B cell (primary cell): ENCODE data around the gene TMC8. TPM values are rescaled to one million over a fixed set of nuclear protein-coding genes. Genes with fewer than 3 reads are reported as not detected.

Experiments used
- ATAC-seq: fragments of 200-7000 bp; cut with Tn5 transposase; one replicate; pipeline ENCODE4 v1.10.0; 2021; ENCODE audit warnings: low read depth, mild to moderate bottlenecking, moderate number of reproducible peaks, moderate library complexity
- CTCF ChIA-PET: fragments of 350-600 bp; sonication (Branson Sonifier 250); formaldehyde crosslinking; loops from one replicate; lab custom pipeline; 2021; ENCODE audit warnings: antibody characterized with exemption, inconsistent platforms; lab: Charles Lee
- POLR2A ChIA-PET: fragments of 350-600 bp; sonication (Branson Sonifier 250); formaldehyde crosslinking; loops from one replicate; lab custom pipeline; 2021; ENCODE audit warnings: antibody characterized with exemption; lab: Charles Lee
- DNase-seq: peaks from one replicate; pipeline ENCODE4 v3.0.0; 2013
- H2AFZ ChIP-seq: 2 replicates; pipeline ENCODE4 v1.6.1; 2012; ENCODE audit warnings: mild to moderate bottlenecking, low read depth, low read length; ENCODE audit not compliant: insufficient read depth, poor library complexity, severe bottlenecking
- H3K27ac ChIP-seq, 2 donors: 1 replicate in 1 of 2; 2 replicates in 1 of 2; pipeline ENCODE4 v1.5.1; 2012 to 2013; ENCODE audit warnings: low read length in 2 of 2, mild to moderate bottlenecking in 2 of 2, moderate library complexity in 1 of 2
- H3K27me3 ChIP-seq, 4 experiments: fragments of 200-600 bp in 1 of 4; sonication (generic) in 1 of 4; replicated peaks in 1 of 4; 1 replicate in 2 of 4; 2 replicates in 2 of 4; pipeline versions ENCODE4 v1.6.1 to v1.7.0; 2013 to 2016; ENCODE audit warnings: low read length in 3 of 4, mild to moderate bottlenecking in 2 of 4, mixed read lengths in 1 of 4, moderate library complexity in 1 of 4; ENCODE audit not compliant: insufficient read depth in 4 of 4, control insufficient read depth in 3 of 4; ENCODE audit errors: control extremely low read depth in 1 of 4
- H3K36me3 ChIP-seq, 2 experiments: replicated peaks in 1 of 2; 1 replicate in 1 of 2; 2 replicates in 1 of 2; pipeline versions ENCODE4 v1.6.1 to v1.7.1; 2013; ENCODE audit warnings: low read length in 1 of 2; ENCODE audit not compliant: insufficient read depth in 2 of 2, control insufficient read depth in 1 of 2; ENCODE audit errors: control extremely low read depth in 1 of 2, extremely low read depth in 1 of 2
- H3K4me1 ChIP-seq, 2 donors: fragments of 200-600 bp in 1 of 2; sonication (generic) in 1 of 2; 1 replicate in 1 of 2; 2 replicates in 1 of 2; pipeline versions ENCODE4 v1.5.1 to v1.6.1; 2013 to 2017; ENCODE audit warnings: low read length in 2 of 2; ENCODE audit not compliant: control insufficient read depth in 2 of 2, insufficient read depth in 2 of 2
- H3K4me2 ChIP-seq: replicated peaks from 2 replicates; pipeline ENCODE3; 2012; ENCODE audit warnings: mild to moderate bottlenecking, low read depth, low read length; ENCODE audit not compliant: poor library complexity, severe bottlenecking
- H3K4me3 ChIP-seq, 5 experiments: fragments of 200-600 bp in 1 of 5; sonication (generic) in 1 of 5; 1 replicate in 3 of 5; 2 replicates in 2 of 5; pipeline versions ENCODE4 v1.5.1 to v1.7.0; 2011 to 2016; ENCODE audit warnings: low read length in 4 of 5, mild to moderate bottlenecking in 4 of 5, low read depth in 2 of 5, control low read depth in 1 of 5, moderate library complexity in 1 of 5; ENCODE audit not compliant: insufficient read depth in 1 of 5; ENCODE audit errors: control extremely low read depth in 1 of 5, extremely low read depth in 1 of 5
- H3K79me2 ChIP-seq: fragments of 200-600 bp; sonication (generic); one replicate; pipeline ENCODE4 v1.6.0; 2016; ENCODE audit warnings: low read length; ENCODE audit not compliant: control insufficient read depth, insufficient read depth
- H3K9ac ChIP-seq: fragments of 200-600 bp; sonication (generic); 2 replicates; pipeline ENCODE4 v1.6.1; 2017; ENCODE audit warnings: mild to moderate bottlenecking, low read length, moderate library complexity
- H3K9me3 ChIP-seq, 3 donors: one replicate each; pipeline versions ENCODE4 v1.6.1 to v1.7.1; 2013; ENCODE audit warnings: low read length in 2 of 3; ENCODE audit not compliant: control insufficient read depth in 2 of 3, insufficient read depth in 1 of 3; ENCODE audit errors: control extremely low read depth in 1 of 3
- H4K20me1 ChIP-seq: 2 replicates; pipeline ENCODE4 v1.6.0; 2012; ENCODE audit warnings: mild to moderate bottlenecking, low read length; ENCODE audit not compliant: insufficient read depth, control insufficient read depth, poor library complexity, severe bottlenecking
- H3K27ac Mint-ChIP-seq: one replicate; pipeline ENCODE4 v1.8.0; 2021; ENCODE audit warnings: mixed read lengths
- H3K27me3 Mint-ChIP-seq: one replicate; pipeline ENCODE4 v1.8.0; 2021; ENCODE audit warnings: mixed read lengths
- H3K4me1 Mint-ChIP-seq: one replicate; pipeline ENCODE4 v1.8.0; 2021; ENCODE audit warnings: mixed read lengths
- H3K4me3 Mint-ChIP-seq: one replicate; pipeline ENCODE4 v1.8.0; 2021; ENCODE audit warnings: mixed read lengths
- H3K9me3 Mint-ChIP-seq: one replicate; pipeline ENCODE4 v1.8.0; 2022; ENCODE audit warnings: mixed read lengths; ENCODE audit not compliant: insufficient read depth
- CTCF ChIP-seq: fragments of 200-600 bp; IDR thresholded peaks from one replicate; pipeline ENCODE4 v1.8.0; 2022; ENCODE audit warnings: antibody characterized with exemption, mild to moderate bottlenecking
- EZH2 ChIP-seq: IDR thresholded peaks from 2 replicates; pipeline ENCODE4 v1.6.1; 2012; ENCODE audit warnings: borderline replicate concordance, low read depth, mild to moderate bottlenecking, moderate library complexity, low read length; ENCODE audit not compliant: insufficient read depth, poor library complexity, severe bottlenecking
- WGBS: methylation state at CpG from one replicate; pipeline ENCODE4 v1.1.5; 2013; ENCODE audit warnings: missing lambda C conversion rate; ENCODE audit not compliant: insufficient coverage; 5-methylcytosine and 5-hydroxymethylcytosine counted together
- intact Hi-C: fragments of 100-400 bp; cut with micrococcal nuclease; formaldehyde crosslinking; loops from one replicate; pipeline ENCODE4 v1.10.0; 2022
- polyA plus RNA-seq: library from polyadenylated mRNA; depleted of rRNA; stranded (reverse); fragments of >200 nt; gene quantifications from 2 replicates; pipeline ENCODE4 v1.2.3, GENCODE V29; 2012
- total RNA-seq, 2 donors: library from RNA; stranded (reverse); fragments of 120-200 nt in 1 of 2; gene quantifications; 1 replicate in 1 of 2; 2 replicates in 1 of 2; pipeline versions ENCODE4 v1.2.3 to v1.2.4, GENCODE V29; 2013 to 2022

The TMC8 gene
- total and polyA plus RNA-seq, 2 donors (not counting 1 experiment from before 2014, with no cell fraction given): 235 to 352 TPM

GRCh38 chr17:78129351-78130089, 1.1 kb upstream of the TMC8 start:
- Histone ChIP-seq H3K79me2 (peaks cover 80% of the 10 kb centered on the region), H3K9ac (peak overlapping the region; percentile 91), H2AFZ (peak overlapping the region; percentile 32), H3K9me3 (no peaks in the 10 kb centered on the region), H3K4me2 (peak overlapping the region; percentile 100), H3K36me3 (peaks cover 0 to 54% of the 10 kb centered on the region in 2 experiments), H3K4me1 (peaks cover 68 to 80% of the 10 kb centered on the region in 2 donors), H4K20me1 (peaks cover 88% of the 10 kb centered on the region), H3K27me3 (no peaks in the 10 kb centered on the region), H3K27ac (peak overlapping the region; percentile 88 to 92), H3K4me3 (peak overlapping the region in 4 of 5 experiments; percentile 85 to 96 (median 92))
- Mint-ChIP-seq H3K4me3 (peak overlapping the region; percentile 96), H3K27ac (peak overlapping the region; percentile 99), H3K9me3 (no peaks in the 10 kb centered on the region), H3K27me3 (no peaks in the 10 kb centered on the region), H3K4me1 (peaks cover 73% of the 10 kb centered on the region)
- CTCF ChIA-PET: interaction anchor here (0.9 to 13.9 kb wide), 6 partner anchors 9 to 121 kb away, joined by 3 to 169 read pairs (median 5); partner anchors contain the start of gene SYNGR2
- POLR2A ChIA-PET: interaction anchor here (0.7 to 22.6 kb wide), 9 partner anchors 10 to 122 kb away, joined by 3 to 432 read pairs (median 7); partner anchors contain the start of gene SYNGR2
- TF ChIP-seq EZH2 (no peak), CTCF (no peak)
- DNase-seq (peak; percentile 69), ATAC-seq (no peak)
- intact Hi-C loops: loop anchor here (1.0 to 10.0 kb wide), 4 partner anchors 123 to 1705 kb away; partner anchors contain the start of genes CBX4 and SOCS3
- WGBS: 27% methylated on average over 3 of the region's 4 CpGs
